Measurements from ENCODE around the gene KRT84. TPM values are rescaled to one million over a fixed set of nuclear protein-coding genes. Genes with fewer than 3 reads are reported as not detected.

Gene KRT84
- total and polyA plus RNA-seq, 9 of the 15 experiments (the other 6 are each of a cell fraction or from before 2014, with no cell fraction given) = not detected

- no peak overlapping the region for H2AFZ ChIP-seq (ENCODE audit: low read depth, low read length)
- H3K27ac ChIP-seq (ENCODE audit: extremely low read depth, low read depth, low read length) = no peak overlapping the region
- no peak for DNase-seq (ENCODE audit: extremely low read depth in 1 of 4, low spot score in 3 of 4)
- H3K4me2 ChIP-seq (ENCODE audit: insufficient read depth, low read length) = no peak overlapping the region
- no TSS peak for BruUV-seq (replicated peaks)
- no peak for ATAC-seq
- peaks cover 0 to 20% of the 10 kb centered on the region in 2 experiments; a peak in 2 of 5 replicates for H3K27me3 ChIP-seq (ENCODE audit: control insufficient read depth in 2 of 2, insufficient read depth in 2 of 2, low read length in 2 of 2)
- no peak overlapping the region for H3K9ac ChIP-seq (ENCODE audit: insufficient read depth in 1 of 2, low read depth in 2 of 2, low read length in 2 of 2)
- TF ChIP-seq HSF4 (CRISPR knock-in tag; IDR thresholded peaks at IDR 0.05; ENCODE audit: borderline replicate concordance) = no peak
- TF ChIP-seq PTRF (tag; IDR thresholded peaks at IDR 0.05) = no peak
- TF ChIP-seq ZNF165 (CRISPR knock-in tag; IDR thresholded peaks at IDR 0.05; ENCODE audit: borderline replicate concordance) = no peak
- TF ChIP-seq NCOA2 (IDR thresholded peaks at IDR 0.05; ENCODE audit: partially characterized antibody in 2 of 2) = no peak
- no peak for TF ChIP-seq NFRKB (IDR thresholded peaks at IDR 0.05; ENCODE audit: low read depth)
- no peak for TF ChIP-seq HMG20B (CRISPR knock-in tag; IDR thresholded peaks at IDR 0.05)
- TF ChIP-seq ZNF740 (CRISPR knock-in tag; IDR thresholded peaks at IDR 0.05) = no peak
- TF ChIP-seq ZNF740 (tag; IDR thresholded peaks at IDR 0.05) = no peak
- intact Hi-C loops (cut with micrococcal nuclease) = no loop called here
- in situ Hi-C loops (cut with MboI) = no loop called here
- no peak overlapping the region for H3K4me3 ChIP-seq
- H3K9me3 ChIP-seq (replicated peaks; ENCODE audit: control insufficient read depth, insufficient read depth, low read depth, low read length) = no peaks in the 10 kb centered on the region
- H3K36me3 ChIP-seq (ENCODE audit: control insufficient read depth, insufficient read depth, low read length) = no peaks in the 10 kb centered on the region
- H3K9me1 ChIP-seq (ENCODE audit: control insufficient read depth, insufficient read depth, low read length) = peaks cover 3% of the 10 kb centered on the region
- no peaks in the 10 kb centered on the region for H3K79me2 ChIP-seq (ENCODE audit: control insufficient read depth, insufficient read depth, low read length)
- H3K4me1 ChIP-seq (replicated peaks in 1 of 2; ENCODE audit: control insufficient read depth in 2 of 2, insufficient read depth in 2 of 2, low read length in 2 of 2) = no peaks in the 10 kb centered on the region; a peak in 1 of 5 replicates
- peaks cover 7% of the 10 kb centered on the region; the same call in 1 of the 2 replicates for H4K20me1 ChIP-seq (replicated peaks; ENCODE audit: control insufficient read depth, insufficient read depth, low read length)
- FAIRE-seq = no peak
- ChIA-PET POLR2A (interaction anchor here (0.7 kb wide), 1 partner anchor 9 kb away, joined by 3 read pairs; no protein-coding TSS in a partner anchor), CTCF (ENCODE audit: low intra/inter-chr PET ratio) (no interaction called here)
- WGBS (ENCODE audit: insufficient coverage, low coverage, missing lambda C conversion rate) = 0% methylated on average over 1 of the region's 1 CpG
Measured at GRCh38 chr12:52416795-52417194, 31.3 kb upstream of the KRT84 start.
